Kidney epithelial cell (primary cell): ENCODE measurements around the gene STXBP5. TPM values are rescaled to one million over a fixed set of nuclear protein-coding genes. Genes with fewer than 3 reads are reported as not detected.

Experiments used
- DNase-seq: peaks from one replicate; pipeline ENCODE4 v3.0.0-alpha.2; 2010; ENCODE audit warnings: low read depth
- H3K27me3 ChIP-seq: 2 replicates; pipeline ENCODE4 v1.6.0; 2011; ENCODE audit warnings: low read length; ENCODE audit not compliant: control insufficient read depth, insufficient read depth
- H3K36me3 ChIP-seq: 2 replicates; pipeline ENCODE4 v1.5.1; 2011; ENCODE audit warnings: low read length; ENCODE audit not compliant: control insufficient read depth, insufficient read depth
- H3K4me3 ChIP-seq: 2 replicates; pipeline ENCODE4 v1.5.1; 2011; ENCODE audit warnings: low read depth, mild to moderate bottlenecking, control low read depth, low read length
- total RNA-seq: library from RNA; depleted of rRNA; stranded (reverse); fragments of >200 nt; gene quantifications from 2 replicates; pipeline ENCODE4 v1.2.3, GENCODE V29; 2015
- TF ChIP-seq, protein P1 (sequence below): IDR thresholded peaks from 2 replicates; pipeline ENCODE4 v1.5.1; 2011; ENCODE audit warnings: mild to moderate bottlenecking, moderate library complexity, low read length, control low read depth, inconsistent platforms; ENCODE audit not compliant: insufficient read depth, poor library complexity, severe bottlenecking

STXBP5 gene
- total RNA-seq, 1 donor from 2014 or later, result 15.8 TPM

GRCh38 chr6:147194652-147195411 lies 9.4 kb upstream of the STXBP5 start:
- TF ChIP-seq, protein P1, sequence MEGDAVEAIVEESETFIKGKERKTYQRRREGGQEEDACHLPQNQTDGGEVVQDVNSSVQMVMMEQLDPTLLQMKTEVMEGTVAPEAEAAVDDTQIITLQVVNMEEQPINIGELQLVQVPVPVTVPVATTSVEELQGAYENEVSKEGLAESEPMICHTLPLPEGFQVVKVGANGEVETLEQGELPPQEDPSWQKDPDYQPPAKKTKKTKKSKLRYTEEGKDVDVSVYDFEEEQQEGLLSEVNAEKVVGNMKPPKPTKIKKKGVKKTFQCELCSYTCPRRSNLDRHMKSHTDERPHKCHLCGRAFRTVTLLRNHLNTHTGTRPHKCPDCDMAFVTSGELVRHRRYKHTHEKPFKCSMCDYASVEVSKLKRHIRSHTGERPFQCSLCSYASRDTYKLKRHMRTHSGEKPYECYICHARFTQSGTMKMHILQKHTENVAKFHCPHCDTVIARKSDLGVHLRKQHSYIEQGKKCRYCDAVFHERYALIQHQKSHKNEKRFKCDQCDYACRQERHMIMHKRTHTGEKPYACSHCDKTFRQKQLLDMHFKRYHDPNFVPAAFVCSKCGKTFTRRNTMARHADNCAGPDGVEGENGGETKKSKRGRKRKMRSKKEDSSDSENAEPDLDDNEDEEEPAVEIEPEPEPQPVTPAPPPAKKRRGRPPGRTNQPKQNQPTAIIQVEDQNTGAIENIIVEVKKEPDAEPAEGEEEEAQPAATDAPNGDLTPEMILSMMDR, result no peak
- Histone ChIP-seq H3K4me3 (no peak overlapping the region), H3K36me3 (no peaks in the 10 kb centered on the region), H3K27me3 (no peaks in the 10 kb centered on the region)
- no peak for DNase-seq

DNA sequence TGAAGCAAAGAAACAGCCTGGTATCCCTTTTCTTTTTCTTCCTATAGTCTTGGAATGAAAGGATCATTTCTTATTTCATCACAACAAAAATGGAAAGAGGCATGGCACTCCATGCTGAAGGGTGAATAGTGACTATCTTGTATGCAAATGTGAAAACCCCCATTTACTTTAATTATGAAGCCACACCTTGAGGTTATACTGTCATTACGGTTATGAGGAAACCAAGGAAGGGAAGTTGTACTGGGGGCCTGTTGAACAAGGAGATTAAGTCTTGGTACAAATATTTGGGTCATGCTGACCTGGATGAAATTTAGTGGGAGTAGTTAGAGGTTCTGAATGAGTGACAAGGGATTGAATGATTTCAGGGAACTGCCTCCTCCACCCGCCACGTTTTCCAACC lies 8.7 kb upstream of the STXBP5 start:
- TF ChIP-seq, protein P1, result no peak
- DNase-seq, result no peak
- H3K4me3 ChIP-seq, result no peak overlapping the region
- no peaks in the 10 kb centered on the region for H3K27me3 ChIP-seq
- no peaks in the 10 kb centered on the region for H3K36me3 ChIP-seq

GRCh38 chr6:147195987-147196386 lies 8.2 kb upstream of the STXBP5 start:
- no peaks in the 10 kb centered on the region for H3K27me3 ChIP-seq
- no peaks in the 10 kb centered on the region for H3K36me3 ChIP-seq
- no peak overlapping the region for H3K4me3 ChIP-seq
- TF ChIP-seq, protein P1, result no peak
- no peak for DNase-seq

DNA sequence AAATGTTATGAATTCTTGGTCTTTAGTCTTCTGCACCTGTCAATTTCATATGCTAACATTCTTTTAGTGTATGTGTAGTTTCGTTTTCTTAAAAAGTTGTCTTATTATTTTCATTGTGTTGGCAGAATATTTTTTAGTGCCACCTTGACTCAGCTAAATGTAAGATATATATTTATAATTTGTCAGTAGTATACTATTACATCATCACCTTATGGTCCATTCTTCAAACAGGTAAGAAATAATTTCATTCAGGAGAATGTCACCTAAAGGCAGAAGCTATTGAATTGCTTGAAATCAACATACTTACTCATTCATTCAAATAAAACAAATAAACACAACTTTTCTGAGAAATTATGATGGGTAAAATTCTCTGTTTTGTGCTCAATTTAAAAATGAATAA lies 3.5 kb upstream of the STXBP5 start:
- Histone ChIP-seq H3K27me3 (no peaks in the 10 kb centered on the region), H3K36me3 (no peaks in the 10 kb centered on the region), H3K4me3 (no peak overlapping the region)
- TF ChIP-seq, protein P1, result no peak
- no peak for DNase-seq

DNA sequence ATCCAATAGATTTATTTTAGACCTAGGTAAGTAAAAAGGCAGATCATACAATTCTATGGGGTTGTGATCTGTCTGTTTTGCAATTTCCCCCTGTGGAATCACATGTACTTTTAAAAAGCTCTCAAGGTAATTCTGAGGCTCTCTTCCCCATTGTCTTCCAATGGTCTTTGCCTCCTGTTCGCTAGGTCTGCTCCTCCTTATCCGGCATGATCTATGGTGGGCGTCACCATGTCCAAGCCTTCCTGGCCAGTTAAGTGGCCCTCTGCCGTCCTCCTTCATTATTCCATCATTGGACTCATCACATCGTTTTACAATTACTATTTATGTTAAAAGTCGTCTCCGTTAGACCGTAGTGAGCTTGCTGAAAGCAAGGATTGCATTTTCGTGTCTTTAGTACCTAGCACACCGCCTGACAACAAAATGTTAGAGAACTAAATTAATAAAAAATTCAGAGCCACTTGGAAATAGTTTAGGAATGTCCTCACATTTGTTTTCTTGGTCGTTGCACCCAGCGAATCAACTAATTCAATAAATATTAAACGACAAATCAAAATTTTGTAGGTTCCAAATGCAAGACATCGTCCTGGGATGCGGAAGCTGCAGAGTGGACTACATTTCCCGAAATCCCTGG lies 2.2 kb upstream of the STXBP5 start:
- H3K4me3 ChIP-seq, result peak overlapping the region; percentile 91
- no peaks in the 10 kb centered on the region for H3K36me3 ChIP-seq
- TF ChIP-seq, protein P1, result no peak
- no peak for DNase-seq
- no peaks in the 10 kb centered on the region for H3K27me3 ChIP-seq
